Natural killer cell (primary cell): ENCODE data around the gene ZBTB8B. TPM values are rescaled to one million over a fixed set of nuclear protein-coding genes. Genes with fewer than 3 reads are reported as not detected.
A peak's percentile ranks its signal among the peaks of the same experiment; 100 is the strongest.
"Not testable (repeated sequence)": the region's sequence is repeated elsewhere in the genome, so short reads cannot be mapped to it uniquely, and the experiment has no call there.

Experiments used
- ATAC-seq, 3 donors: fragments of 150-1000 bp in 2 of 3; fragments of 200-7000 bp in 1 of 3; cut with Tn5 transposase; 1 replicate in 1 of 3; 2 replicates in 2 of 3; pipeline ENCODE4 v1.10.0; 2021; ENCODE audit warnings: mild to moderate bottlenecking in 2 of 3, moderate library complexity in 2 of 3
- DNase-seq, 2 donors: peaks; one replicate each; pipeline versions ENCODE4 v3.0.0 to v3.0.0-alpha.2; 2013 to 2021; ENCODE audit warnings: mixed read lengths in 1 of 2
- H3K27ac ChIP-seq: one replicate; pipeline ENCODE4 v1.5.1; 2013; ENCODE audit warnings: mild to moderate bottlenecking, low read length
- H3K27me3 ChIP-seq: one replicate; pipeline ENCODE4 v1.6.1; 2013; ENCODE audit warnings: low read length; ENCODE audit not compliant: control insufficient read depth, insufficient read depth
- H3K36me3 ChIP-seq: one replicate; pipeline ENCODE4 v1.6.1; 2013; ENCODE audit warnings: low read length; ENCODE audit not compliant: control insufficient read depth, insufficient read depth
- H3K4me1 ChIP-seq: one replicate; pipeline ENCODE4 v1.6.1; 2013; ENCODE audit warnings: low read length; ENCODE audit not compliant: control insufficient read depth, insufficient read depth
- H3K4me3 ChIP-seq: one replicate; pipeline ENCODE4 v1.5.1; 2013; ENCODE audit warnings: low read length
- H3K9me3 ChIP-seq: one replicate; pipeline ENCODE4 v1.6.1; 2013; ENCODE audit warnings: low read length; ENCODE audit not compliant: control insufficient read depth, insufficient read depth
- H3K27ac Mint-ChIP-seq, 2 donors: one replicate each; pipeline ENCODE4 v1.8.0; 2022; ENCODE audit warnings: mild to moderate bottlenecking in 2 of 2, mixed read lengths in 2 of 2, moderate library complexity in 1 of 2
- H3K27me3 Mint-ChIP-seq, 2 donors: one replicate each; pipeline ENCODE4 v1.8.0; 2022; ENCODE audit warnings: low read depth in 2 of 2, mixed read lengths in 2 of 2
- H3K36me3 Mint-ChIP-seq: one replicate; pipeline ENCODE4 v1.8.0; 2022; ENCODE audit warnings: mixed read lengths
- H3K4me1 Mint-ChIP-seq, 2 donors: one replicate each; pipeline ENCODE4 v1.8.0; 2022; ENCODE audit warnings: mixed read lengths in 2 of 2
- H3K4me3 Mint-ChIP-seq: one replicate; pipeline ENCODE4 v1.8.0; 2022; ENCODE audit warnings: mild to moderate bottlenecking, moderate library complexity, mixed read lengths
- H3K9me3 Mint-ChIP-seq, 2 donors: one replicate each; pipeline ENCODE4 v1.8.0; 2022; ENCODE audit warnings: mixed read lengths in 2 of 2
- WGBS: methylation state at CpG from one replicate; pipeline ENCODE4 v1.1.7; 2013; ENCODE audit warnings: missing lambda C conversion rate; ENCODE audit not compliant: insufficient coverage; 5-methylcytosine and 5-hydroxymethylcytosine counted together
- intact Hi-C: fragments of 100-400 bp; cut with micrococcal nuclease; formaldehyde crosslinking; loops from one replicate; pipeline ENCODE4 v1.14.2; 2022
- total RNA-seq, 4 donors: library from RNA; stranded (reverse); fragments of 120-200 nt in 1 of 4; gene quantifications; one replicate each; pipeline versions ENCODE4 v1.2.3 to v1.2.4, GENCODE V29; 2013 to 2022
- TF ChIP-seq, protein P1 (sequence below): fragments of 200-600 bp; IDR thresholded peaks from one replicate; pipeline ENCODE4 v1.8.0; 2022; ENCODE audit warnings: antibody characterized with exemption

The ZBTB8B gene
- total RNA-seq, 3 donors from 2014 or later (not counting 1 experiment from before 2014, with no cell fraction given), result not detected

DNA sequence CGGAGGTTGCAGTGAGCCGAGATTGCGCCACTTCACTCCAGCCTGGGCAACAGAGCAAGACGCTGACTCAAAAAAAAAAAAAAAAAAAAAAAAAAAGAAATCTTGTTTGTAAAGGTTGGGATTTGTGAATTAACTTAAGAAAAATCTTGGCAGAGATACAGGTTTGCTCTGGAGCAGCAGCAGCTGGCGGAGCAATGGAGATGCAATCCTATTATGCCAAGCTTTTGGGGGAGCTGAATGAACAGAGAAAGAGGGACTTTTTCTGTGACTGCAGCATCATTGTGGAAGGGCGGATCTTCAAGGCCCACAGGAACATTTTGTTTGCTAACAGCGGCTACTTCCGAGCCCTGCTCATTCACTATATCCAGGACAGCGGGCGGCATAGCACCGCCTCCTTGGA is 5.6 kb downstream of the ZBTB8B start:
- H3K9me3 ChIP-seq, result no peaks in the 10 kb centered on the region
- H3K27ac ChIP-seq, result no peak overlapping the region
- peaks cover 13% of the 10 kb centered on the region for H3K27me3 ChIP-seq
- ATAC-seq, result no peak
- Mint-ChIP-seq H3K9me3 (no peaks in the 10 kb centered on the region), H3K4me1 (peaks cover 3% of the 10 kb centered on the region in 2 donors), H3K27ac (no peak overlapping the region), H3K27me3 (peaks cover 12% of the 10 kb centered on the region in 2 donors), H3K36me3 (no peaks in the 10 kb centered on the region), H3K4me3 (no peak overlapping the region)
- DNase-seq, result no peak
- TF ChIP-seq, protein P1, sequence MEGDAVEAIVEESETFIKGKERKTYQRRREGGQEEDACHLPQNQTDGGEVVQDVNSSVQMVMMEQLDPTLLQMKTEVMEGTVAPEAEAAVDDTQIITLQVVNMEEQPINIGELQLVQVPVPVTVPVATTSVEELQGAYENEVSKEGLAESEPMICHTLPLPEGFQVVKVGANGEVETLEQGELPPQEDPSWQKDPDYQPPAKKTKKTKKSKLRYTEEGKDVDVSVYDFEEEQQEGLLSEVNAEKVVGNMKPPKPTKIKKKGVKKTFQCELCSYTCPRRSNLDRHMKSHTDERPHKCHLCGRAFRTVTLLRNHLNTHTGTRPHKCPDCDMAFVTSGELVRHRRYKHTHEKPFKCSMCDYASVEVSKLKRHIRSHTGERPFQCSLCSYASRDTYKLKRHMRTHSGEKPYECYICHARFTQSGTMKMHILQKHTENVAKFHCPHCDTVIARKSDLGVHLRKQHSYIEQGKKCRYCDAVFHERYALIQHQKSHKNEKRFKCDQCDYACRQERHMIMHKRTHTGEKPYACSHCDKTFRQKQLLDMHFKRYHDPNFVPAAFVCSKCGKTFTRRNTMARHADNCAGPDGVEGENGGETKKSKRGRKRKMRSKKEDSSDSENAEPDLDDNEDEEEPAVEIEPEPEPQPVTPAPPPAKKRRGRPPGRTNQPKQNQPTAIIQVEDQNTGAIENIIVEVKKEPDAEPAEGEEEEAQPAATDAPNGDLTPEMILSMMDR, result no peak
- 96% methylated on average over 10 of the region's 11 CpGs for WGBS
- H3K36me3 ChIP-seq, result no peaks in the 10 kb centered on the region
- no peak overlapping the region for H3K4me3 ChIP-seq
- peaks cover 2% of the 10 kb centered on the region for H3K4me1 ChIP-seq
- intact Hi-C loops, result no loop called here

DNA sequence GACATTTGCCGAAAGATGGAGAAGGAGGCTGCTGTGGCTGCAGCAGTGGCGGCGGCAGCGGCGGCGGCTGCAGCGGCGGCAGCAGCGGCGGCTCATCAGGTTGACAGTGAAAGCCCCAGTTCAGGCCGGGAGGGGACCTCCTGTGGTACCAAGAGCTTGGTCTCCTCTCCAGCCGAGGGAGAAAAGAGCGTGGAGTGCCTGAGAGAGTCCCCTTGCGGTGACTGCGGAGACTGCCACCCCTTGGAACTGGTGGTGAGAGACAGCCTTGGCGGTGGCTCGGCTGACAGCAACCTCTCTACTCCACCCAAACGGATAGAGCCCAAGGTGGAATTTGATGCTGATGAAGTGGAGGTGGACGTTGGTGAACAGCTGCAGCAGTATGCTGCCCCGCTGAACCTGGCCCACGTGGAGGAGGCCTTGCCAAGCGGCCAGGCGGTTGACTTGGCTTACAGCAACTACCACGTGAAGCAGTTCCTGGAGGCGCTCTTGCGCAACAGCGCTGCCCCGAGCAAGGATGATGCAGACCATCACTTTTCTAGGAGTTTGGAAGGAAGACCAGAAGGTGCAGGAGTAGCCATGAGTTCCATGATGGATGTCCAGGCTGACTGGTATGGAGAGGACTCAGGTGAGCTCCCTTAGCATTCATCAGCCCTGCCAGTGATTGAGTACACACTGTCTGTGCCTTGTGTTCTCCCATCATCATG is 6.3 kb downstream of the ZBTB8B start:
- Mint-ChIP-seq H3K36me3 (no peaks in the 10 kb centered on the region), H3K4me1 (no peaks in the 10 kb centered on the region), H3K27ac (no peak overlapping the region), H3K9me3 (no peaks in the 10 kb centered on the region), H3K27me3 (peaks cover 4 to 6% of the 10 kb centered on the region in 2 donors), H3K4me3 (no peak overlapping the region)
- Histone ChIP-seq H3K4me1 (no peaks in the 10 kb centered on the region), H3K4me3 (no peak overlapping the region), H3K36me3 (no peaks in the 10 kb centered on the region), H3K9me3 (no peaks in the 10 kb centered on the region), H3K27me3 (peaks cover 6% of the 10 kb centered on the region), H3K27ac (no peak overlapping the region)
- intact Hi-C loops, result no loop called here
- DNase-seq (peak in 1 of 2 donors; percentile 20), ATAC-seq (peak in 2 of 3 donors; percentile 14 to 63)
- 53% methylated on average over 25 of the region's 28 CpGs for WGBS
- TF ChIP-seq, protein P1, result no peak

DNA sequence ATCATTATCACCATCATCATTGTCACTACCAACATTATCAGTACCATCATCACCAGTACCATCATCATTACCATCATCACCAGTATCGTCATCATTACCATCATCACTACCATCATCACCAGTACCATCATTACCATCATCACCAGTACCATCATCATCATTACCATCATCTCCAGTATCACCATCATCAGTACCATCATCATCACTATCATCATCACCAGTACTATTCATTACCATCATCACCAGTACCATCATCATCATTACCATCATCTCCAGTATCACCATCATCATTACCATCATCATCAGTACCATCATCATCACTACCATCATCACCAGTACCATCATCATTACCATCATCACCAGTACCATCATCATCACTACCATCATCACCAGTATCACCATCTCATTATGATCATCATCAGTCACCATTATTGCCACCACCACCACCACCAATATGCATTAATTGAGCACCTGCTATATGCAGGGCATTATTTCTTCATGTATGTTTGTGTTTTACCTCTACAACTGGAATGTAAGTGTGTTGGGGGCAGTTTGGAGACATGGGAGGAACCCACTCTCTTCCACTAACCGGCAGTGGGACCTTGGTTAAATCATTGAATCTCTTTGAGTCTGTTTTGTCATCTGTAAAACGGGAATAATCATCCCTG is 7.0 kb downstream of the ZBTB8B start:
- Mint-ChIP-seq H3K27me3 (peaks cover 0 to 6% of the 10 kb centered on the region in 2 donors), H3K9me3 (no peaks in the 10 kb centered on the region), H3K27ac (no peak overlapping the region), H3K4me3 (no peak overlapping the region), H3K36me3 (no peaks in the 10 kb centered on the region), H3K4me1 (no peaks in the 10 kb centered on the region)
- ATAC-seq, result no peak
- DNase-seq, result no peak
- WGBS, result 96% methylated on average over 1 of the region's 3 CpGs
- Histone ChIP-seq H3K36me3 (no peaks in the 10 kb centered on the region), H3K27me3 (peaks cover 2% of the 10 kb centered on the region), H3K4me1 (no peaks in the 10 kb centered on the region), H3K27ac (no peak overlapping the region), H3K4me3 (no peak overlapping the region), H3K9me3 (no peaks in the 10 kb centered on the region)
- TF ChIP-seq, protein P1, result no peak
- intact Hi-C loops, result no loop called here

DNA sequence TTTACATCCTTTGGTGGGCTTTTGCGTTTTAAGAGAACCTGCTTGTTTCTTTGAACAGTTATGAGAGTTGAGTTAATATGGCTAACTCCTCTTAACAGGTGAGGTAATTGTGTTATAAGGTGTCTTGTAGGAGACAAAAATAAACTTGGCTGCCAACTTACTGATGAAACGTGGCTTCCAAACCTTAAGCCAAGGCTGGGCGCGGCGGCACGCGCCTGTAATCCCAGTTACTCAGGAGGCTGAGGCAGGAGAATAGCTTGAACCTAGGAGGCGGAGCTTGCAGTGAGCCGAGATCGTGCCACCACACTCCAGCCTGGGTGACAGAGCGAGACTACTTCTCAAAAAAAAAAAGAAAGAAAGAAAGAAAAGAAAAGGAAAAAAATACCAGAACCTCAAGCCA is 8.1 kb downstream of the ZBTB8B start:
- 88% methylated on average over 11 of the region's 11 CpGs for WGBS
- H3K27me3 ChIP-seq, H3K36me3 ChIP-seq, H3K4me1 Mint-ChIP-seq, H3K4me1 ChIP-seq, intact Hi-C loops, H3K9me3 ChIP-seq, H3K27ac ChIP-seq, ATAC-seq, H3K27ac Mint-ChIP-seq, H3K27me3 Mint-ChIP-seq, H3K4me3 ChIP-seq, H3K9me3 Mint-ChIP-seq, H3K4me3 Mint-ChIP-seq, DNase-seq, H3K36me3 Mint-ChIP-seq: not testable (repeated sequence)
